ENCODE results near the gene GALNT2. TPM values are rescaled to one million over a fixed set of nuclear protein-coding genes. Genes with fewer than 3 reads are reported as not detected.

Gene GALNT2
- total RNA-seq, 1 donor from 2014 or later: 62.8 TPM

- FAIRE-seq: no peak
- DNase-seq (ENCODE audit: low spot score in 2 of 2): no peak
Measured at GRCh38 chr1:230197644-230198567, 130.9 kb downstream of the GALNT2 start.

GRCh38 chr1:230199034-230199433, 132.0 kb downstream of the GALNT2 start:
- FAIRE-seq (no peak), DNase-seq (ENCODE audit: low spot score in 2 of 2) (no peak)

GRCh38 chr1:230199554-230199953, 132.5 kb downstream of the GALNT2 start:
- no peak for DNase-seq (ENCODE audit: low spot score in 2 of 2)
- FAIRE-seq: no peak

- DNase-seq (ENCODE audit: low spot score in 2 of 2) (no peak), FAIRE-seq (no peak)
Measured at GRCh38 chr1:230200276-230200675, 133.2 kb downstream of the GALNT2 start.

- no peak for DNase-seq (ENCODE audit: low spot score in 2 of 2)
- no peak for FAIRE-seq
Measured at GRCh38 chr1:230201445-230201844, 134.4 kb downstream of the GALNT2 start.

- FAIRE-seq: no peak
- no peak for DNase-seq (ENCODE audit: low spot score in 2 of 2)
Measured at GRCh38 chr1:230204842-230205241, 137.8 kb downstream of the GALNT2 start.

- FAIRE-seq (no peak), DNase-seq (ENCODE audit: low spot score in 2 of 2) (no peak)
Measured at GRCh38 chr1:230205719-230206198, 138.7 kb downstream of the GALNT2 start.

GRCh38 chr1:230206207-230206606, 139.2 kb downstream of the GALNT2 start:
- DNase-seq (ENCODE audit: low spot score in 2 of 2): no peak
- FAIRE-seq: no peak

- no peak for DNase-seq (ENCODE audit: low spot score in 2 of 2)
- FAIRE-seq: no peak
Measured at GRCh38 chr1:230206976-230207375, 139.9 kb downstream of the GALNT2 start.

- no peak for DNase-seq (ENCODE audit: low spot score in 2 of 2)
- FAIRE-seq: no peak
Measured at GRCh38 chr1:230207598-230207997, 140.6 kb downstream of the GALNT2 start.

GRCh38 chr1:230208619-230209261, 141.7 kb downstream of the GALNT2 start:
- FAIRE-seq (no peak), DNase-seq (ENCODE audit: low spot score in 2 of 2) (no peak)

- FAIRE-seq: no peak
- DNase-seq (ENCODE audit: low spot score in 2 of 2): no peak
Measured at GRCh38 chr1:230210326-230210980, 143.4 kb downstream of the GALNT2 start.

- DNase-seq (ENCODE audit: low spot score in 2 of 2) (no peak), FAIRE-seq (no peak)
Measured at GRCh38 chr1:230210981-230211336, 143.9 kb downstream of the GALNT2 start.

GRCh38 chr1:230211436-230212145, 144.6 kb downstream of the GALNT2 start:
- no peak for FAIRE-seq
- DNase-seq (ENCODE audit: low spot score in 2 of 2): no peak

- no peak for FAIRE-seq
- no peak for DNase-seq (ENCODE audit: low spot score in 2 of 2)
Measured at GRCh38 chr1:230212405-230212936, 145.4 kb downstream of the GALNT2 start.

GRCh38 chr1:230215031-230215430, 148.0 kb downstream of the GALNT2 start:
- DNase-seq (ENCODE audit: low spot score in 2 of 2): peak in 1 of 2 donors; percentile 43

GRCh38 chr1:230215529-230215928, 148.5 kb downstream of the GALNT2 start:
- DNase-seq (ENCODE audit: low spot score in 2 of 2) (no peak), FAIRE-seq (no peak)

More at GRCh38 chr1:230215031-230215430, 148.0 kb downstream of the GALNT2 start:
- FAIRE-seq: no peak

GRCh38 chr1:230216896-230217295, 149.9 kb downstream of the GALNT2 start:
- DNase-seq (ENCODE audit: low spot score in 2 of 2): no peak
- FAIRE-seq: no peak

GRCh38 chr1:230218667-230219066, 151.6 kb downstream of the GALNT2 start:
- DNase-seq (ENCODE audit: low spot score in 2 of 2) (no peak), FAIRE-seq (no peak)
